HCT116 (cell line): ENCODE measurements around the gene BMP7. TPM values are rescaled to one million over a fixed set of nuclear protein-coding genes. Genes with fewer than 3 reads are reported as not detected.

Experiments
- ATAC-seq: fragments of 200-7000 bp; cut with Tn5 transposase; 2 replicates; pipeline ENCODE4 v1.9.1; 2020; ENCODE audit warnings: mild to moderate bottlenecking, moderate library complexity
- BruUV-seq: library from RNA; stranded (reverse); fragments of 400-500 nt; replicated peaks from 2 replicates; lab custom pipeline; 2021; lab: Mats Ljungman, UMichigan
- CTCF ChIA-PET: fragments of 300-600 bp; sonication (Branson Sonifier 250); formaldehyde crosslinking; loops from one replicate; lab custom pipeline; 2021; ENCODE audit warnings: antibody characterized with exemption; lab: Charles Lee
- POLR2A ChIA-PET: fragments of 300-600, 350-600 bp; sonication (Branson Sonifier 250); formaldehyde crosslinking; loops from one replicate; lab custom pipeline; 2021; ENCODE audit warnings: antibody characterized with exemption; lab: Charles Lee
- RAD21 ChIA-PET, 2 experiments: fragments of 300-600 bp; sonication (Branson Sonifier 250); formaldehyde crosslinking; loops; one replicate each; lab custom pipeline; 2023; ENCODE audit warnings: low total read pairs in 2 of 2; ENCODE audit not compliant: uncharacterized antibody in 2 of 2, unreplicated experiment in 2 of 2, low non-redundant PET in 1 of 2; lab: Charles Lee
- DNase-seq: peaks from one replicate; pipeline ENCODE4 v3.0.0-alpha.2; 2010; ENCODE audit warnings: low read depth, low spot score
- H2AFZ ChIP-seq: fragments of 200-600 bp; shearing (Covaris generic), sonication (generic); 2 replicates; pipeline ENCODE4 v1.6.1; 2017; ENCODE audit warnings: low read depth, mixed run types, mixed read lengths, antibody characterized with exemption, low read length; ENCODE audit not compliant: poor library complexity, severe bottlenecking
- H3K27ac ChIP-seq: 2 replicates; pipeline ENCODE4 v1.5.1; 2012; ENCODE audit warnings: low read depth, low read length
- H3K27me3 ChIP-seq: fragments of 200-600 bp; sonication (generic); 2 replicates; pipeline ENCODE4 v1.6.1; 2016; ENCODE audit warnings: mixed run types, low read length, mixed read lengths; ENCODE audit not compliant: insufficient read depth
- H3K36me3 ChIP-seq, 2 experiments: fragments of 200-500 bp in 1 of 2; fragments of 200-600 bp in 1 of 2; sonication (Bioruptor generic) in 1 of 2; sonication (generic) in 1 of 2; 2 replicates each; pipeline versions ENCODE4 v1.5.1 to v1.6.1; 2014 to 2016; ENCODE audit warnings: low read length in 2 of 2, inconsistent platforms in 1 of 2, mixed read lengths in 1 of 2, mixed run types in 1 of 2; ENCODE audit not compliant: insufficient read depth in 2 of 2, control insufficient read depth in 1 of 2
- H3K4me1 ChIP-seq, 2 experiments: fragments of 200-600 bp in 1 of 2; sonication (generic) in 1 of 2; 2 replicates each; pipeline versions ENCODE4 v1.5.1 to v1.6.1; 2012 to 2017; ENCODE audit warnings: low read length in 2 of 2, inconsistent platforms in 1 of 2, mild to moderate bottlenecking in 1 of 2, mixed read lengths in 1 of 2, mixed run types in 1 of 2, moderate library complexity in 1 of 2; ENCODE audit not compliant: insufficient read depth in 2 of 2, control insufficient read depth in 1 of 2
- H3K4me2 ChIP-seq: fragments of 200-600 bp; sonication (generic); 2 replicates; pipeline ENCODE4 v1.6.1; 2017; ENCODE audit warnings: mixed run types, low read length, mixed read lengths
- H3K4me3 ChIP-seq, 2 experiments: fragments of 200-600 bp in 1 of 2; sonication (generic) in 1 of 2; replicated peaks in 1 of 2; 2 replicates each; pipeline ENCODE4 v1.5.1; 2011 to 2016; ENCODE audit warnings: low read length in 2 of 2, control low read depth in 1 of 2, low read depth in 1 of 2, mild to moderate bottlenecking in 1 of 2, mixed read lengths in 1 of 2, mixed run types in 1 of 2
- H3K79me2 ChIP-seq: fragments of 200-600 bp; sonication (generic); 2 replicates; pipeline ENCODE4 v1.6.1; 2017; ENCODE audit warnings: mild to moderate bottlenecking, mixed run types, low read length, moderate library complexity, mixed read lengths; ENCODE audit not compliant: insufficient read depth
- H3K9ac ChIP-seq: fragments of 200-600 bp; sonication (generic); 2 replicates; pipeline ENCODE4 v1.6.1; 2016; ENCODE audit warnings: low read length, mixed read lengths
- H3K9me2 ChIP-seq: fragments of 200-600 bp; sonication (generic), shearing (Covaris generic); 2 replicates; pipeline ENCODE4 v1.6.1; 2017; ENCODE audit warnings: mixed run types, mild to moderate bottlenecking, moderate library complexity; ENCODE audit not compliant: insufficient read depth
- H3K9me3 ChIP-seq, 2 experiments: fragments of 200-500 bp in 1 of 2; fragments of 200-600 bp in 1 of 2; sonication (Bioruptor generic) in 1 of 2; sonication (generic) in 1 of 2; 2 replicates each; pipeline ENCODE4 v1.6.1; 2014 to 2017; ENCODE audit warnings: low read length in 2 of 2, mixed read lengths in 2 of 2, inconsistent platforms in 1 of 2, low read depth in 1 of 2, mild to moderate bottlenecking in 1 of 2, mixed run types in 1 of 2, moderate library complexity in 1 of 2; ENCODE audit not compliant: control insufficient read depth in 1 of 2, insufficient read depth in 1 of 2
- H4K20me1 ChIP-seq: fragments of 200-600 bp; sonication (generic), shearing (Covaris generic); 2 replicates; pipeline ENCODE4 v1.6.1; 2017; ENCODE audit warnings: mixed run types, mild to moderate bottlenecking, moderate library complexity; ENCODE audit not compliant: insufficient read depth
- ATF3 ChIP-seq: IDR thresholded peaks from 2 replicates; pipeline ENCODE4 v1.6.1; 2012
- CBX3 ChIP-seq: IDR thresholded peaks from 2 replicates; pipeline ENCODE4 v1.6.1; 2012; ENCODE audit warnings: low read depth
- CTCF ChIP-seq, 3 experiments: fragments of 200-600 bp in 1 of 3; sonication (generic) in 1 of 3; IDR thresholded peaks in 2 of 3; conservative IDR thresholded peaks in 1 of 3; 2 replicates each; pipeline ENCODE4 v1.5.1; 2012 to 2017; ENCODE audit warnings: low read depth in 2 of 3, low read length in 2 of 3, antibody characterized with exemption in 1 of 3, borderline replicate concordance in 1 of 3, control low read depth in 1 of 3, mild to moderate bottlenecking in 1 of 3, mixed read lengths in 1 of 3, mixed run types in 1 of 3, moderate library complexity in 1 of 3; ENCODE audit not compliant: insufficient read depth in 1 of 3
- EGR1 ChIP-seq: IDR thresholded peaks from 2 replicates; pipeline ENCODE4 v1.6.1; 2012; ENCODE audit warnings: low read depth
- EZH2 ChIP-seq: fragments of 200-600 bp; sonication (generic); IDR thresholded peaks from 2 replicates; pipeline ENCODE4 v1.6.1; 2017; ENCODE audit warnings: antibody characterized with exemption, mixed run types
- EZH2phosphoT487 ChIP-seq: fragments of 200-600 bp; IDR thresholded peaks from 2 replicates; pipeline ENCODE4 v1.6.1; 2018; ENCODE audit warnings: antibody characterized with exemption, borderline replicate concordance
- JUND ChIP-seq: IDR thresholded peaks from 2 replicates; pipeline ENCODE4 v1.6.1; 2012
- POLR2A ChIP-seq: IDR thresholded peaks from 2 replicates; pipeline ENCODE4 v1.7.0; 2011; ENCODE audit warnings: borderline replicate concordance; ENCODE audit not compliant: insufficient read depth, insufficient read length; ENCODE audit errors: extremely low read depth
- RAD21 ChIP-seq: IDR thresholded peaks from 2 replicates; pipeline ENCODE4 v1.6.1; 2012; ENCODE audit warnings: low read depth, mild to moderate bottlenecking
- SP1 ChIP-seq: IDR thresholded peaks from 2 replicates; pipeline ENCODE4 v1.6.1; 2012; ENCODE audit warnings: low read depth
- SRF ChIP-seq: IDR thresholded peaks from 2 replicates; pipeline ENCODE4 v1.6.1; 2012; ENCODE audit warnings: low read depth
- YY1 ChIP-seq: IDR thresholded peaks from 2 replicates; pipeline ENCODE4 v1.6.1; 2011; ENCODE audit warnings: low read length, low read depth, moderate library complexity, mild to moderate bottlenecking; ENCODE audit not compliant: insufficient replicate concordance; ENCODE audit errors: extremely low read depth
- ZFX ChIP-seq: fragments of 450-650 bp; IDR thresholded peaks from 2 replicates; pipeline ENCODE4 v1.6.1; 2017
- ZNF274 ChIP-seq: fragments of 200-500 bp; sonication (Bioruptor generic); IDR thresholded peaks from 2 replicates; pipeline ENCODE4 v1.6.1; 2014; ENCODE audit warnings: mild to moderate bottlenecking, low read depth, low read length, inconsistent platforms
- intact Hi-C: fragments of 100-400 bp; cut with micrococcal nuclease; formaldehyde crosslinking; loops from 2 replicates; pipeline ENCODE4 v1.10.0; 2022
- total RNA-seq: library from RNA; stranded (reverse); gene quantifications from one replicate; pipeline ENCODE4 v1.2.1, GENCODE V29; 2021; ENCODE audit not compliant: unreplicated experiment
- TF ChIP-seq, protein P1 (sequence below): IDR thresholded peaks from 2 replicates; pipeline ENCODE4 v1.6.1; 2012

BMP7 gene
- total RNA-seq, 1 experiment from 2014 or later, result 7.0 TPM

DNA sequence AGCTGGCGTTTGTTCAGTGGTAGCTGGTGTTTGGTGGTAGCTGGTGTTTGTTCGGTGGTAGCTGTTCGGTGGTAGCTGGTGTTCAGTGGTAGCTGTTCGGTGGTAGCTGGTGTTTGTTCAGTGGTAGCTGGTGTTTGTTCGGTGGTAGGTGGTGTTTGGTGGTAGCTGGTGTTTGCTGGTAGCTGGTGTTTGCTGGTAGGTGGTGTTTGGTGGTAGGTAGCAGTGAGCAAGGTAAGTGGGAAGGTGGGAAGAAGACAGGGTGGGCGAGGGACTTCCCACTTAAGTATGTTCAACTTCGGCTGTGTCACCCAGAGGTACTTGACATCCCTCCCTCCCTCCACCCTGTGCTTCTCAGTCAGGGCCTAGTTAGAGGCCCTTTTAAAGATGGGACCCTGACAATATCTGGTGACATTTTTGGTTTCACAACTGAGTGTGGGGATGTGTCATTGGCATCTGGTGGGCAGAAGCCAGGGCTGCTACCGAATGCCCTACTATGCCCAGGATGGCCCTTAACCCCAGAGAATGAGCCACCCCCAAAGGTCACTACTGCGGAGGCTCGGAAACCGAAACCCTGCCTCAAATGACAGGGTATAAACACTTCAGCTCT, 47.3 kb downstream of the BMP7 start:
- no peak for ATAC-seq
- peaks cover 3 to 6% of the 10 kb centered on the region in 2 experiments; a peak in 2 of 4 replicates for H3K4me1 ChIP-seq
- peaks cover 6% of the 10 kb centered on the region; the same call in 1 of the 2 replicates for H3K27me3 ChIP-seq
- no TSS peak for BruUV-seq
- no peak overlapping the region for H3K4me2 ChIP-seq
- H3K79me2 ChIP-seq, result no peaks in the 10 kb centered on the region
- no peaks in the 10 kb centered on the region for H4K20me1 ChIP-seq
- H3K9me2 ChIP-seq, result no peaks in the 10 kb centered on the region
- intact Hi-C loops, result no loop called here
- H3K4me3 ChIP-seq, result no peak overlapping the region
- H3K9ac ChIP-seq, result no peak overlapping the region
- CTCF ChIA-PET, result no interaction called here
- no peak for TF ChIP-seq EZH2
- no peak for TF ChIP-seq ATF3
- no peak for TF ChIP-seq SP1
- TF ChIP-seq, all 23 proteins: peak for 0
- ChIA-PET POLR2A (no interaction called here), RAD21 (no interaction called here)
- H3K36me3 ChIP-seq, result no peaks in the 10 kb centered on the region
- H2AFZ ChIP-seq, result no peak overlapping the region
- no peaks in the 10 kb centered on the region for H3K9me3 ChIP-seq
- DNase-seq, result no peak
- H3K27ac ChIP-seq, result no peak overlapping the region

DNA sequence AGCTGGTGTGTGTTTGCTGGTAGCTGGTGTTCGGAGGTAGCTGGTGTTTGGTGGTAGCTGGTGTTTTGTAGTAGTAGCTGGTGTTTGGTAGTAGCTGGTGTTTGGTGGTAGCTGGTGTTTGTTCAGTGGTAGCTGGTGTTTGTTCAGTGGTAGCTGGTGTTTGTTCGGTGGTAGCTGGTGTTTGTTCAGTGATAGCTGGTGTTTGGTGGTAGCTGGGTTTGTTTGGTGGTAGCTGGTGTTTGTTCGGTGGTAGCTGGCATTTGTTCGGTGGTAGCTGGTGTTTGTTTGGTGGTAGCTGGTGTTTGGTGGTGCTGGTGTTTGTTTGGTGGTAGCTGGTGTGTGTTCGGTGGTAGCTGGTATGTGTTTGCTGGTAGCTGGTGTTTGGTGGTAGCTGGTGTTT, 48.0 kb downstream of the BMP7 start:
- intact Hi-C loops, result no loop called here
- POLR2A ChIA-PET, result no interaction called here
- TF ChIP-seq EZH2, result no peak
- TF ChIP-seq CTCF (IDR thresholded peaks at IDR 0.05 in 2 of 3, conservative IDR thresholded peaks at IDR 0.05 in 1 of 3; ENCODE audit: borderline replicate concordance in 1 of 3, insufficient read depth in 1 of 3, low read depth in 2 of 3, low read length in 2 of 3), result no peak
- TF ChIP-seq CBX3, result no peak
- no peak for TF ChIP-seq EZH2phosphoT487
- TF ChIP-seq JUND, result no peak
- TF ChIP-seq YY1, result no peak
- TF ChIP-seq SRF, result no peak
- TF ChIP-seq ZNF274, result no peak
- no peak for TF ChIP-seq RAD21
- TF ChIP-seq, protein P1, sequence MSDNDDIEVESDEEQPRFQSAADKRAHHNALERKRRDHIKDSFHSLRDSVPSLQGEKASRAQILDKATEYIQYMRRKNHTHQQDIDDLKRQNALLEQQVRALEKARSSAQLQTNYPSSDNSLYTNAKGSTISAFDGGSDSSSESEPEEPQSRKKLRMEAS, result no peak
- no peak for TF ChIP-seq POLR2A
- TF ChIP-seq ZFX, result no peak
- no peak for TF ChIP-seq EGR1
- Histone ChIP-seq H3K36me3 (no peaks in the 10 kb centered on the region), H3K9ac (no peak overlapping the region), H3K27me3 (peaks cover 11% of the 10 kb centered on the region; the same call in 1 of the 2 replicates), H3K4me2 (no peak overlapping the region), H3K9me2 (no peaks in the 10 kb centered on the region), H4K20me1 (no peaks in the 10 kb centered on the region), H2AFZ (no peak overlapping the region), H3K4me1 (peaks cover 0 to 6% of the 10 kb centered on the region in 2 experiments; a peak in 2 of 4 replicates), H3K79me2 (no peaks in the 10 kb centered on the region), H3K9me3 (no peaks in the 10 kb centered on the region), H3K4me3 (no peak overlapping the region), H3K27ac (no peak overlapping the region)
- RAD21 ChIA-PET, result no interaction called here
- ATAC-seq (no peak), DNase-seq (no peak)
- CTCF ChIA-PET, result no interaction called here
- BruUV-seq, result no TSS peak
